HFF-Myc (cell line): Measurements from ENCODE around the gene OR14J1.
"Not testable (repeated sequence)": the region's sequence is repeated elsewhere in the genome, so short reads cannot be mapped to it uniquely, and the experiment has no call there.

Experiments
- DNase-seq: peaks from one replicate; pipeline ENCODE4 v3.0.0-alpha.2; 2011; ENCODE audit warnings: low read depth; ENCODE audit errors: extremely low read depth
- H3K4me3 ChIP-seq: replicated peaks from 2 replicates; pipeline ENCODE4 v1.5.1; 2011; ENCODE audit warnings: low read depth, mild to moderate bottlenecking, control low read depth, low read length
- TF ChIP-seq, protein P1 (sequence below): IDR thresholded peaks from 2 replicates; pipeline ENCODE4 v1.5.1; 2012; ENCODE audit warnings: mild to moderate bottlenecking, low read depth, low read length, control low read depth; ENCODE audit errors: missing control alignments

OR14J1 gene

DNA sequence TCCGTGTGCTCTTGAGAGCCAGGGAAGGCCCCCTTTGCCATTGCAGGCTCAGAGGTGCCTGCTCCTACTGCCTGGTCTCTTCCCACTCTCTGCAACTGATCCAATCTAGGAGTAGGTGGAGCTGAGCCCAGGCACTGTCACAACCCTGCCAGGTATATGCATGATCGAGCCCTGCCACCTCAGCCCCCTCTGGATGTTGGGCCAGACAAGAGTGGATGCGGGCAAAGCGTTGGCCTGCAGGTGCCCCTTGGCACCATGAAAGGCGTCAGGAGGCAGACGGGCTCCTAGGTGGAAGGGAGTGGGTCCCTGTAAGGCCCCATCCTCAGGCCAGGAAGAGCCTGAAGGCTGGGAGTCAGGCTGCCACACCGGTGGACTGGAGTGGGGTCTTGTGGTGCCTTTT lies 5.9 kb upstream of the OR14J1 start:
- TF ChIP-seq, protein P1, sequence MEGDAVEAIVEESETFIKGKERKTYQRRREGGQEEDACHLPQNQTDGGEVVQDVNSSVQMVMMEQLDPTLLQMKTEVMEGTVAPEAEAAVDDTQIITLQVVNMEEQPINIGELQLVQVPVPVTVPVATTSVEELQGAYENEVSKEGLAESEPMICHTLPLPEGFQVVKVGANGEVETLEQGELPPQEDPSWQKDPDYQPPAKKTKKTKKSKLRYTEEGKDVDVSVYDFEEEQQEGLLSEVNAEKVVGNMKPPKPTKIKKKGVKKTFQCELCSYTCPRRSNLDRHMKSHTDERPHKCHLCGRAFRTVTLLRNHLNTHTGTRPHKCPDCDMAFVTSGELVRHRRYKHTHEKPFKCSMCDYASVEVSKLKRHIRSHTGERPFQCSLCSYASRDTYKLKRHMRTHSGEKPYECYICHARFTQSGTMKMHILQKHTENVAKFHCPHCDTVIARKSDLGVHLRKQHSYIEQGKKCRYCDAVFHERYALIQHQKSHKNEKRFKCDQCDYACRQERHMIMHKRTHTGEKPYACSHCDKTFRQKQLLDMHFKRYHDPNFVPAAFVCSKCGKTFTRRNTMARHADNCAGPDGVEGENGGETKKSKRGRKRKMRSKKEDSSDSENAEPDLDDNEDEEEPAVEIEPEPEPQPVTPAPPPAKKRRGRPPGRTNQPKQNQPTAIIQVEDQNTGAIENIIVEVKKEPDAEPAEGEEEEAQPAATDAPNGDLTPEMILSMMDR = no peak
- no peak overlapping the region for H3K4me3 ChIP-seq
- DNase-seq = no peak

DNA sequence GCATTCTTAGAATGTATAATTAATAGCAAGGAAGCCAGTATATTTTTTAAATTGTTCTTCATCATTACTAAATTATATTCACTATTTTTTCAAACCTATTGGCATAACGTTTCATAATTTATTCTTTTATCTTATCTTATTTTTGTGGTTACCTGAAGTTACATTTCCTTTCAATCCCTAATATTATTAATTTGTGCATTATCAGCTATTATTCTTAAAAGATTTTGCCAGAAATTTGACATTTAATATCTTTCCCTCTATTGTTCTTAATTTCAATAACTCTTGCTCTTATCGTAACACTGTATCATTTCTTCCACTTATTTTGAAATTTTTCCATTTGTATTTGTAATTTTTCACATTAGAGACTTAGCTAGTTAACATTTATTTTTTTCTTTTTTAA lies 18.4 kb downstream of the OR14J1 start:
- no peak for DNase-seq
- TF ChIP-seq, protein P1 = no peak
- H3K4me3 ChIP-seq = no peak overlapping the region

DNA sequence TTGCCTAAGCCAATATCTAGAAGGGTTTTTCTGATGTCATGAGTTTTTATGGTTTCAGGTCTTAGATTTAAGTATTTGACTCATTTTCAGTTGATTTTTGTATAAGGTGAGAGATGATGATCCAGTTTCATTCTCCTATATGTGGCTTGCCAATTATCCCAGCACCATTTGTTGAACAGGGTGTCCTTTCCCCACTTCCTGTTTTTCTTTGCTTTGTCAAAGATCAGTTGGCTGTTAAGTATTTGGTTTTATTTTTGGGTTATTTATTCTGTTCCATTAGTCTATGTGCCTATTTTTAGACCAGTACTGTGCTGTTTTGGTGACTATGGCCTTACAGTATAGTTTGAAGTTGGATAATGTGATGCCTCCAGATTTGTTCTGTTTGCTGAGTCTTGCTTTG lies 21.8 kb downstream of the OR14J1 start:
- not testable (repeated sequence) for DNase-seq, H3K4me3 ChIP-seq

DNA sequence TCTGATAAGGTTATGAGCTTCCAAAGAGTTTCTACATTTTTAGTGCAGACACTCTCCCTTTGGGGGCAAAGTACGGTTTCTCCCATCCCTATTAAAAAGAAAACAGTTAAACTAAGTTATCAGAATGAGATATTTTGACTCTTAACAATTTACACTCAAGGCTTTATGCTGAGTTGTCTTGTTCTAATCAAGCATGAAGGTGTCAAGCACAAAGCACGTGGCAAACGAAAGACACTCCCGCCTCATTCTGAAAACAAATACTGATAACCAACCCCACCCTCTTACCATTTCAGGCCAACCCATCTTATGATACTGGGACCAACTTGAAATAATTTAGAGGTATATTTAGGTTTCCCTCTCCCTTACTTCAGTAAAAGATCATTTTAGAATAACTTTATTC lies 24.3 kb downstream of the OR14J1 start:
- TF ChIP-seq, protein P1 = no peak

DNA sequence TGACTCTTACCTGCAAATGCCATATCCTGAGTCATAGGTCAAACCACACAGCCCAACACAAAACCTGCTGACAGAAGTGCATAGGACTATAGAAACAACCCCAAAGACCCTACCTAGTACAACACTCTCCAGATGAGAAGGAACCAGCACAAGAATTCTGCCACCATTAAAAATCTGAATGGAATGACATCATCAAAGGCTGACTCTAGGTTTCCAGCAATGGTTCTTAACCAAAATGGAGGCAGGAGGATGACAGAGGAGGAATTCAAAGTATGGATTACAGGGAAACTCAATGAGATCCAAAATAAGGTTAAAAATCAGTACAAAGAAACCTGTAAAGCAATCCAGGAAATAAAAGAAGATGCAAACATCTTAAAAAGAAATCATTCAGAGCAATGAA lies 31.2 kb downstream of the OR14J1 start:
- DNase-seq = no peak
- TF ChIP-seq, protein P1 = no peak
- H3K4me3 ChIP-seq = no peak overlapping the region

More for the DNA sequence above, 24.3 kb downstream of the OR14J1 start:
- no peak for DNase-seq
- no peak overlapping the region for H3K4me3 ChIP-seq

DNA sequence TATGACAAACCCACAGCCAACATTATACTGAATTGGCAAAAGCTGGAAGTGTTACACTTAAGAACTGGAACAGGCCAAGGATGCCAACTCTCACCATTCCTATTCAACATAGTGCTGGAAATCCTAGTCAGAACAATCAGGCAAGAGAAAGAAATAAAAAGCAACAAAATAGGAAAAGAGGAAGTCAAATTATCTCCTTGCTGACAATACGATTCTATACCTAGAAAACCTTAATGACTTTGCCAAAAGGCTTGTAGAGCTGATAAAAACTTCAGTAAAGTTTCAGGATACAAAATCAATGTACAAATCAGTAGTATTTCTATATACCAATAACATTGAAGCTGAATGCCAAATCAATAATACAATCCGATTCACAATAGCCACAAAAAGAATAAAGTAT lies 34.8 kb downstream of the OR14J1 start:
- TF ChIP-seq, protein P1 = no peak
- no peak for DNase-seq
- no peak overlapping the region for H3K4me3 ChIP-seq

DNA sequence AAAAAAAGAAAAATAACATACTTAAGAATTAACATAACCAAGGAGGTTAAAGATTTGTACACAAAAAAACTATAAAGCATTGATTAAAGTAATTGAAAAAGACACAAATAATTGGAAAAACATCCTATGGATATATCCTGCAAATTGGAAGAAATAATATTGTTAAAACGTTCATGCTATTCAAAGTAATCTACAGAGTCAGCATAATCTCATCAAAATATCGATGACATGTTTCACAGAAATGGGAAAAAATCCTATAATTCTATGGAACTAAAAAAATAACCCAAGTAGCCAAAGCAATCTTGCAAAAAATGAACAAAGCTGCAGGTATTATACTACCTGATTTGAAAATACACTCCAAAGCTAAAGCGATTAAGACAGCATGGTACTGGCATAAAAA lies 43.9 kb downstream of the OR14J1 start:
- H3K4me3 ChIP-seq = no peak overlapping the region
- TF ChIP-seq, protein P1 = no peak
- DNase-seq = no peak

DNA sequence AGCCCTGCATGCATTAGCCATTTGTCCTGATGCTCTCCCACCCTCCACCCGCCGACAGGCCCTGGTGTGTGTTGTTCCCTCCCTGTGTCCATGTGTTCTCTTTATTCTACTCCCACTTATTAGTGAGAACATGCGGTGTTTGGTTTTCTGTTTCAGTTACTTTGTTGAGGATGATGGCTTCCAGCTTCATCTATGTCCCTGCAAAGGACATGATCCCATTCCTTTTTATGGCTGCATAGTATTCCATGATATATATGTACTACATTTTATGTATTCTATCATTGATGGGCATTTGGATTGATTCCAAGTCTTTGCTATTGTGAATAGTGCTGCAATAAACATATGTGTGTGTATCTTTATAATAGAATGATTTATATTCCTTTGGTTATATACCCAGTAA lies 47.8 kb downstream of the OR14J1 start:
- DNase-seq, H3K4me3 ChIP-seq: not testable (repeated sequence)
